Measurements from ENCODE around the gene TPRG1L. TPM values are rescaled to one million over a fixed set of nuclear protein-coding genes. Genes with fewer than 3 reads are reported as not detected.

The TPRG1L gene
- total RNA-seq, 6 donors from 2014 or later, result 16.6 to 48.3 (median 40.2) TPM

- H3K4me3 ChIP-seq, result peak within 1 kb of the TSS; percentile 16 to 55 (median 41)
- TF ChIP-seq, protein P1, sequence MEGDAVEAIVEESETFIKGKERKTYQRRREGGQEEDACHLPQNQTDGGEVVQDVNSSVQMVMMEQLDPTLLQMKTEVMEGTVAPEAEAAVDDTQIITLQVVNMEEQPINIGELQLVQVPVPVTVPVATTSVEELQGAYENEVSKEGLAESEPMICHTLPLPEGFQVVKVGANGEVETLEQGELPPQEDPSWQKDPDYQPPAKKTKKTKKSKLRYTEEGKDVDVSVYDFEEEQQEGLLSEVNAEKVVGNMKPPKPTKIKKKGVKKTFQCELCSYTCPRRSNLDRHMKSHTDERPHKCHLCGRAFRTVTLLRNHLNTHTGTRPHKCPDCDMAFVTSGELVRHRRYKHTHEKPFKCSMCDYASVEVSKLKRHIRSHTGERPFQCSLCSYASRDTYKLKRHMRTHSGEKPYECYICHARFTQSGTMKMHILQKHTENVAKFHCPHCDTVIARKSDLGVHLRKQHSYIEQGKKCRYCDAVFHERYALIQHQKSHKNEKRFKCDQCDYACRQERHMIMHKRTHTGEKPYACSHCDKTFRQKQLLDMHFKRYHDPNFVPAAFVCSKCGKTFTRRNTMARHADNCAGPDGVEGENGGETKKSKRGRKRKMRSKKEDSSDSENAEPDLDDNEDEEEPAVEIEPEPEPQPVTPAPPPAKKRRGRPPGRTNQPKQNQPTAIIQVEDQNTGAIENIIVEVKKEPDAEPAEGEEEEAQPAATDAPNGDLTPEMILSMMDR (IDR thresholded peaks at IDR 0.05), result no peak
- TF ChIP-seq POLR2A (IDR thresholded peaks at IDR 0.05) (no peak), EP300 (IDR thresholded peaks at IDR 0.05) (no peak), POLR2AphosphoS5 (IDR thresholded peaks at IDR 0.05) (no peak)
- H3K27ac ChIP-seq, result no peak within 1 kb of the TSS
- no peaks in the 10 kb centered on the region for H3K9me3 ChIP-seq
- ATAC-seq (ENCODE audit: low FRiP score in 2 of 2) (peak in 1 of 2 donors; percentile 41), DNase-seq (peak in 1 of 2 donors; percentile 88)
- 1% methylated on average over 25 of the region's 80 CpGs; no CpG with 5 or more reads in 1 of the 2 donors for WGBS, 2 donors
- peaks cover 0 to 36% (median 23%) of the 10 kb centered on the region in 4 donors for H3K27me3 ChIP-seq
- H3K36me3 ChIP-seq, result peaks cover 0 to 3% (median 0%) of the 10 kb centered on the region in 4 donors
- H3K4me1 ChIP-seq, result peaks cover 36 to 45% (median 40%) of the 10 kb centered on the region in 4 donors
These were observed 27.2 kb downstream of the TPRG1L start, which contains the start of gene TP73 for GRCh38 chr1:3651930-3652547. Gene TP73, plus strand, starts transcription at chr1:3652516. Its CDS starts 29,850 bp downstream, at chr1:3682366.

GRCh38 chr1:3652548-3653285 is 27.9 kb downstream of the TPRG1L start:
- DNase-seq (peak in 1 of 2 donors; percentile 88), ATAC-seq (ENCODE audit: low FRiP score in 2 of 2) (no peak)
- TF ChIP-seq POLR2A (IDR thresholded peaks at IDR 0.05), result no peak
- TF ChIP-seq POLR2AphosphoS5 (IDR thresholded peaks at IDR 0.05), result no peak
- Histone ChIP-seq H3K9me3 (no peaks in the 10 kb centered on the region), H3K4me1 (peaks cover 36 to 45% (median 40%) of the 10 kb centered on the region in 4 donors), H3K36me3 (no peaks in the 10 kb centered on the region), H3K27me3 (peaks cover 0 to 36% (median 23%) of the 10 kb centered on the region in 4 donors), H3K4me3 (peak overlapping the region in 3 of 4 donors; percentile 36 to 55 (median 46)), H3K27ac (no peak overlapping the region)
- WGBS, 2 donors, result 11% methylated on average over 15 of the region's 68 CpGs; no CpG with 5 or more reads in 1 of the 2 donors

DNA sequence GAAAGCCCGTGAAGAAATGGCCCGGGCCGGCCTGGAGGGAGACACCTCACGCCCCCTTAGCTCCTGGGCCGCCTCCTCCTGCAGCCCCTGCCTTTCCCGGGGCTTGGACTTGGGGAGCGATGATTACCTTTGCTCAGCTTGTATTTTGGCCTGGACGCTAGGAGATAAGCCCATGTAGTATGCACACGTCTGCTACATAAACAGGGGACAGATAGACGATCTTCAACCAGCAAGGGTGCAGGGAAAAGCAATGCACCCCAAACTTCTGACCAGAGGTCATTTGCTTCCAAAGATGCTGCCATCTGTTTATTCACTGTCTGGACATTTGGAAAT is 28.4 kb downstream of the TPRG1L start:
- no peak for ATAC-seq (ENCODE audit: low FRiP score in 2 of 2)
- Histone ChIP-seq H3K27me3 (peaks cover 0 to 36% (median 23%) of the 10 kb centered on the region in 4 donors), H3K4me1 (peaks cover 36 to 45% (median 40%) of the 10 kb centered on the region in 4 donors)

DNA sequence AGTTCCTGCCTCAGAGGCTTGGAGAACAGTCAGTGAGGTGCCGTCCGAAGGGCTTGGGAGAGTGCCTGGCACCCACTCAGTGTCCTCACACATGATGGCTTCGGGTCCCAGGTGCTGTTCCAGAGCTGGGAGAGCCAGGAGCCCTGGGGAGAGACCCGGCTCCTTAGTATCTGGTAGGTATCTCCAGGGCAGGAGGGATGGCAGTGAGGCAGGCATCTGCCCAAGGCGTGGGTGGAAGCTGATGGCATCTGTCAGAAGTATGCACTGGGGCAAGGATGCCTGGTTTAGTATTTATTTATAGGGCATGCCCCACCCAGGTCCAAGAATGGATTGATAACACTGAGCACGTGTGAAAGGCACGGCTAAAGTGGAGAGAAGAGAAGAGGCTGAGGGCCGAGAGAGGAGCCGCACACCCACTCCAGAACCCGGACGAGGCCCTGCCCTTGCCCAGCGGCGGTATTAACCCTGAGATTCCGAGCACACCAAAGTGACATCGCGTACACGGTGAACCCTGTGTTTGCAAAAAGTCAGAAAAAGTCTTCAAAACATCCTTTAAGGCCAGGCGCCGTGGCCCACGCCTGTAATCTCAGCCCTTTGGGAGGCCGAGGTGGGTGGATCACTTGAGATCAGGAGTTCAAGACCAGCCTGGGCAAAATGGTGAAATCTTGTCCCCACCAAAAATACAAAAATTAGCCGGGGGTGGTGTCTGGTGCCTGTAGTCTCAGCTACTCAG is 29.9 kb downstream of the TPRG1L start:
- Histone ChIP-seq H3K27ac (no peak overlapping the region), H3K36me3 (no peaks in the 10 kb centered on the region), H3K27me3 (peaks cover 0 to 36% (median 23%) of the 10 kb centered on the region in 4 donors), H3K4me1 (peaks cover 28 to 34% (median 30%) of the 10 kb centered on the region in 4 donors), H3K4me3 (no peak overlapping the region), H3K9me3 (no peaks in the 10 kb centered on the region)
- 89 to 90% methylated on average over 22 of the region's 22 CpGs for WGBS, 2 donors
- no peak for DNase-seq
- TF ChIP-seq EP300 (IDR thresholded peaks at IDR 0.05) (no peak), POLR2A (IDR thresholded peaks at IDR 0.05) (no peak), POLR2AphosphoS5 (IDR thresholded peaks at IDR 0.05) (no peak)
- TF ChIP-seq, protein P1 (IDR thresholded peaks at IDR 0.05), result no peak
- ATAC-seq (ENCODE audit: low FRiP score in 2 of 2), result no peak

More for the DNA sequence above, 28.4 kb downstream of the TPRG1L start:
- WGBS, 2 donors, result 28 to 35% methylated on average over 8 to 10 of the region's 10 CpGs
- H3K4me3 ChIP-seq, result peak overlapping the region in 2 of 4 donors; percentile 36 to 55
- no peak for DNase-seq
- TF ChIP-seq POLR2AphosphoS5 (IDR thresholded peaks at IDR 0.05), result no peak
- no peak for TF ChIP-seq EP300 (IDR thresholded peaks at IDR 0.05)
- TF ChIP-seq, protein P1 (IDR thresholded peaks at IDR 0.05), result no peak
- TF ChIP-seq POLR2A (IDR thresholded peaks at IDR 0.05), result no peak
- H3K9me3 ChIP-seq, result no peaks in the 10 kb centered on the region
- no peak overlapping the region for H3K27ac ChIP-seq
- H3K36me3 ChIP-seq, result no peaks in the 10 kb centered on the region

Measured in upper lobe of left lung (tissue), 6 donors.